ENCODE results near the gene HIF1A.

GRCh38 chr14:61647704-61648103, 47.6 kb upstream of the HIF1A start:
- TF ChIP-seq CREB1 (IDR thresholded peaks at IDR 0.05), result no peak
- TF ChIP-seq CREB1 (CRISPR knock-in tag; IDR thresholded peaks at IDR 0.05), result no peak
- TF ChIP-seq ZBTB7A (CRISPR knock-in tag; IDR thresholded peaks at IDR 0.05), result no peak
- no peak for TF ChIP-seq NFYB (CRISPR knock-in tag; IDR thresholded peaks at IDR 0.05)
- TF ChIP-seq CEBPB (IDR thresholded peaks at IDR 0.05; ENCODE audit: borderline replicate concordance, low read depth, low read length), result no peak

Data from HepG2 (cell line).